ENCODE measurements around the gene CEBPB.
"Not testable (repeated sequence)": the region's sequence is repeated elsewhere in the genome, so short reads cannot be mapped to it uniquely, and the experiment has no call there.

CEBPB gene

GRCh38 chr20:50190251-50191064 is at the start of gene CEBPB:
TSS of gene CEBPB (plus strand) at chr20:50190830. CDS start at chr20:50191034, 204 bp downstream.
- peak; percentile 85 for DNase-seq

- DNase-seq, result no peak
Observed at GRCh38 chr20:50141018-50141675, 49.5 kb upstream of the CEBPB start.

- no peak for DNase-seq
Observed at GRCh38 chr20:50141811-50142561, 48.6 kb upstream of the CEBPB start.

GRCh38 chr20:50142812-50143211 is 47.8 kb upstream of the CEBPB start:
- no peak for DNase-seq

GRCh38 chr20:50144362-50144761 is 46.3 kb upstream of the CEBPB start:
- DNase-seq, result no peak

- DNase-seq, result no peak
Observed at GRCh38 chr20:50145566-50145965, 45.1 kb upstream of the CEBPB start.

- DNase-seq, result no peak
Observed at GRCh38 chr20:50146214-50146613, 44.4 kb upstream of the CEBPB start.

GRCh38 chr20:50146732-50147662 is 43.6 kb upstream of the CEBPB start:
- DNase-seq, result no peak

GRCh38 chr20:50149481-50150254 is 41.0 kb upstream of the CEBPB start:
- no peak for DNase-seq

- no peak for DNase-seq
Observed at GRCh38 chr20:50151034-50151743, 39.4 kb upstream of the CEBPB start.

GRCh38 chr20:50152394-50153152 is 38.1 kb upstream of the CEBPB start:
- DNase-seq, result no peak

GRCh38 chr20:50153153-50153499 is 37.5 kb upstream of the CEBPB start:
- DNase-seq, result no peak

GRCh38 chr20:50153500-50154377 is 36.9 kb upstream of the CEBPB start, which contains the start of gene PEDS1:
TSS of gene PEDS1 (minus strand) at chr20:50153723. CDS start at chr20:50153637, 86 bp downstream.
- DNase-seq, result peak; percentile 81

GRCh38 chr20:50161494-50161893 is 29.1 kb upstream of the CEBPB start:
- DNase-seq, result not testable (repeated sequence)

GRCh38 chr20:50163570-50164317 is 26.9 kb upstream of the CEBPB start:
- no peak for DNase-seq

GRCh38 chr20:50165684-50166554 is 24.7 kb upstream of the CEBPB start:
- no peak for DNase-seq

GRCh38 chr20:50169329-50169823 is 21.3 kb upstream of the CEBPB start:
- DNase-seq, result peak; percentile 45

Data from NK-92 treated with Interleukin-12 subunit alpha and Interleukin-12 subunit beta, amount 100 ng/mL, for 24 hours (cell line).